Colonic mucosa (tissue), 4 donors: ENCODE measurements around the gene TAS2R1. TPM values are rescaled to one million over a fixed set of nuclear protein-coding genes. Genes with fewer than 3 reads are reported as not detected.

Experiments
- DNase-seq: peaks from one replicate; pipeline ENCODE4 v3.0.0-alpha.2; 2020
- H3K27ac ChIP-seq: fragments of 200-600 bp; one replicate; pipeline ENCODE4 v1.8.0; 2021
- H3K27me3 ChIP-seq: fragments of 200-600 bp; one replicate; pipeline ENCODE4 v1.8.0; 2021
- H3K36me3 ChIP-seq: fragments of 200-600 bp; one replicate; pipeline ENCODE4 v1.8.0; 2021
- H3K4me1 ChIP-seq: fragments of 200-600 bp; one replicate; pipeline ENCODE4 v1.8.0; 2021; ENCODE audit warnings: mild to moderate bottlenecking
- H3K4me3 ChIP-seq: fragments of 200-600 bp; one replicate; pipeline ENCODE4 v1.8.0; 2021
- H3K9ac ChIP-seq, 2 donors: one replicate each; pipeline ENCODE4 v1.7.0; 2013; ENCODE audit warnings: control low read depth in 2 of 2, low read depth in 2 of 2, low read length in 2 of 2
- H3K9me3 ChIP-seq: fragments of 200-600 bp; one replicate; pipeline ENCODE4 v1.8.0; 2021
- intact Hi-C: fragments of 100-400 bp; cut with DNase I; formaldehyde crosslinking; loops from one replicate; pipeline ENCODE4 v1.14.1; 2022
- total RNA-seq, 2 donors: library from RNA; stranded (reverse); fragmentation: NEBNext Ultra II Directional in 1 of 2; extraction: Animal tissue kit (Norgen Biotek cat#: 25700) in 1 of 2; gene quantifications; one replicate each; pipeline ENCODE4 v1.2.1, GENCODE V29; 2021
- TF ChIP-seq, protein P1 (sequence below): fragments of 200-600 bp; IDR thresholded peaks from one replicate; pipeline ENCODE4 v1.8.0; 2022; ENCODE audit warnings: antibody characterized with exemption, mild to moderate bottlenecking
- donor health status: healthy.
- donor health status: DM: no; HTN: no; CAD: no.
- donor health status: DM: no; HTN: no; CAD: no.

The TAS2R1 gene
- total RNA-seq, 2 donors from 2014 or later, result not detected

DNA sequence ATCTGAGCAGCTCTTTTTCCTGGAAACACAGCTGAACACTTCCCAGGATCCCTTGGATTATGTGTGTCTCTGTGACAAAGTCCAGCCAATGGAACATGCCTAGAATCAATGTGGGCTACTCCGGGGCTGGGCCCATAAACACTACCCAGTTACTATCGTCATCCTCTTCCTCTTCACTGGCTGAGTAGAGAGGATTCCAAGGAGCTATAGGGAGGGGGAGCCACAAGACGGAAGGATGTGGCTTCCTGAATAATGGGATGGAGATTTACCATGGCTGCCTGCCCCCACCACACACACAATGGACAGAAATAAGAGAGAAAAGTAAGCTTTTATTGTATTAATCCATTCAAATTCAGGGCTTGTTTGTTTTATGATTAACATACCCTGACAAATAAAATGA, 22.1 kb upstream of the TAS2R1 start:
- intact Hi-C loops, result no loop called here

DNA sequence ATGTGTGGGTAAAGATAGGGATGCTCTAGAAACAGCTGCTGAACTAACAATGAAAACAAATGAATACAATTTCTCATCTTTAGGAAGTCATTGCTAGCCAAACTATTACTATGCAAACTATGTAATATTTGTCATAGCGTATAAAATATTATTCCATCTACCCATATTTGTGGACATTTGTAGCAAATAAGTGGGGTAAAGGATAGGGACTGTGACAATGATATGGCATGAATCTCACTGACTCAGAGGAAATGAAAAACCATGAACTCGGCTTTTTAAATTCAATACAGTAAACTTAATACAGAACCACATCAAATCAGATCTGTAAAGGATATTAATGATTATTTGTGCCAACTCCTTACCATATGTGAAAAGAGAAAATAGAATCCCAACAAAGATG, 16.7 kb upstream of the TAS2R1 start:
- no peaks in the 10 kb centered on the region for H3K36me3 ChIP-seq

More for the DNA sequence above, 22.1 kb upstream of the TAS2R1 start:
- no peak overlapping the region for H3K4me3 ChIP-seq
- TF ChIP-seq, protein P1, sequence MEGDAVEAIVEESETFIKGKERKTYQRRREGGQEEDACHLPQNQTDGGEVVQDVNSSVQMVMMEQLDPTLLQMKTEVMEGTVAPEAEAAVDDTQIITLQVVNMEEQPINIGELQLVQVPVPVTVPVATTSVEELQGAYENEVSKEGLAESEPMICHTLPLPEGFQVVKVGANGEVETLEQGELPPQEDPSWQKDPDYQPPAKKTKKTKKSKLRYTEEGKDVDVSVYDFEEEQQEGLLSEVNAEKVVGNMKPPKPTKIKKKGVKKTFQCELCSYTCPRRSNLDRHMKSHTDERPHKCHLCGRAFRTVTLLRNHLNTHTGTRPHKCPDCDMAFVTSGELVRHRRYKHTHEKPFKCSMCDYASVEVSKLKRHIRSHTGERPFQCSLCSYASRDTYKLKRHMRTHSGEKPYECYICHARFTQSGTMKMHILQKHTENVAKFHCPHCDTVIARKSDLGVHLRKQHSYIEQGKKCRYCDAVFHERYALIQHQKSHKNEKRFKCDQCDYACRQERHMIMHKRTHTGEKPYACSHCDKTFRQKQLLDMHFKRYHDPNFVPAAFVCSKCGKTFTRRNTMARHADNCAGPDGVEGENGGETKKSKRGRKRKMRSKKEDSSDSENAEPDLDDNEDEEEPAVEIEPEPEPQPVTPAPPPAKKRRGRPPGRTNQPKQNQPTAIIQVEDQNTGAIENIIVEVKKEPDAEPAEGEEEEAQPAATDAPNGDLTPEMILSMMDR, result no peak
- H3K27me3 ChIP-seq, result no peaks in the 10 kb centered on the region
- no peaks in the 10 kb centered on the region for H3K36me3 ChIP-seq
- H3K9ac ChIP-seq, result no peak overlapping the region
- DNase-seq, result no peak
- no peak overlapping the region for H3K27ac ChIP-seq
- H3K4me1 ChIP-seq, result no peaks in the 10 kb centered on the region
- H3K9me3 ChIP-seq, result no peaks in the 10 kb centered on the region

DNA sequence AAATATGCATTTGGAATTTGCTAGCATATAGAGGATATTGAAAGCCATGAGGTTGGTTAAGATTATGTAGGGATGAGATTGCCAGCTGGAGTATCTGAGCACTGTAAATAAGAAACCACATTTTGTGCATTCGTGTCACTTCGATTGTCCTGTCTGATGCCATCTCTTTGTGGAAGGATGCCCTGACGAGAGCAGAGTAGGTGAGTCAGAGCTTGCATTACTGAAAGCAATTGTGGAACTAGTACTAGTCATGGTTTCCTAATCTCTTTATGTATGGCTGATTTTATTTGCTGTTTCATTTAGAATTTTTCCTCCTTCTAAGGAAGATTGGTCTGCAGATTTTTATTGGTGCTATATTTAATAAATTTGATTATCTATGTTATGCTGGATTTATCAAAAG, 14.5 kb upstream of the TAS2R1 start:
- intact Hi-C loops, result no loop called here
- H3K36me3 ChIP-seq, result no peaks in the 10 kb centered on the region
- no peak for DNase-seq
- no peak overlapping the region for H3K9ac ChIP-seq
- no peaks in the 10 kb centered on the region for H3K27me3 ChIP-seq
- TF ChIP-seq, protein P1, result no peak
- no peaks in the 10 kb centered on the region for H3K4me1 ChIP-seq
- no peak overlapping the region for H3K27ac ChIP-seq
- H3K9me3 ChIP-seq, result no peaks in the 10 kb centered on the region
- H3K4me3 ChIP-seq, result no peak overlapping the region

More for the DNA sequence above, 16.7 kb upstream of the TAS2R1 start:
- TF ChIP-seq, protein P1, result no peak
- intact Hi-C loops, result no loop called here
- Histone ChIP-seq H3K9me3 (no peaks in the 10 kb centered on the region), H3K9ac (no peak overlapping the region), H3K4me3 (no peak overlapping the region), H3K27me3 (no peaks in the 10 kb centered on the region), H3K4me1 (no peaks in the 10 kb centered on the region), H3K27ac (no peak overlapping the region)
- no peak for DNase-seq

DNA sequence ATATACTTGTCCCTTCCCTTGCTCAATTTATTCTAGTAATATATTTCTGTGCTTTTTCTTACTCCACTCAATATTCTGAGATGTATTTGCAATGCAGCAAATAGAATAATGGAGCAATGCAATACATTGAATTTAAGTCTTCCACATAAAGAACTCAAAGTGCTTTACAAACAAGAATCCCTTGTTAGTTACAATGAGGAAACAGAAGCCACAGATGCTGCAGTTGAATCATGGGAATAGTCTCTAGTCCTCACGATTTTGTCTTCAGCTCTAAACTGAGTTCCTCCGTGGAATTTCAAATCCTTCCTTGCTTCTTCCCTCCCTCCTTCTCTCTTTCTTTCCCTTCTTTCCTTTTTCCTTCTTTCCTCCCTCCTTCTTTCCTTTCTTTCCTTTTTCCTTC, 12.5 kb upstream of the TAS2R1 start:
- Histone ChIP-seq H3K27me3 (no peaks in the 10 kb centered on the region), H3K27ac (no peak overlapping the region)
- no peak for DNase-seq

DNA sequence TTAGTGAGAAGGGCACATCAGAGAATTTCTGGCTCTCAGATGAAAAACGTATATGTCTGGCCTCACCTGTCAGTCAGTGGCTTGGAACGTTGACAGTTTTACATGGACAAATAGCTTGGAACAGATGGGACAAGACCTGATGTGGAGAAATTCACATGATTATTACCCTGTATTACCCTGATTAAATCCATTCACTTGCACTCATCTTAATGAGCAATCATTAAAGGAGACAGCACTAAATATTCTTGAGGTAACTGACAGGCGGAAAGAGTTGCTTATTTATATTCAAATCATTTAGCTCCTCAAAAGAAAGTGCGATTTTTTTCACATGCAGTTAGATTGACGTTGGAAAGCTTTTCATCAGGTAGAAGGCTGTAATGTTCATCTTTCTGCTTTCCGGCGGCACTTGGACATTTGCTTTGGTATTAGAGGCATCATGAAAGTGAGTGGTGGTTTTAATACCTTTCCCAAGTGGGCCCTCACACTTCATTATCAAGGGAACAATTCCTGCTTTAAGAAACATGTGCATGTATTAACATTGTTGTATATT, 11.7 kb upstream of the TAS2R1 start:
- Histone ChIP-seq H3K27ac (no peak overlapping the region), H3K9ac (no peak overlapping the region), H3K4me1 (no peaks in the 10 kb centered on the region), H3K9me3 (no peaks in the 10 kb centered on the region), H3K36me3 (no peaks in the 10 kb centered on the region), H3K4me3 (no peak overlapping the region), H3K27me3 (no peaks in the 10 kb centered on the region)
- TF ChIP-seq, protein P1, result no peak
- intact Hi-C loops, result no loop called here
- no peak for DNase-seq

More for the DNA sequence above, 12.5 kb upstream of the TAS2R1 start:
- H3K4me3 ChIP-seq, result no peak overlapping the region
- H3K9me3 ChIP-seq, result no peaks in the 10 kb centered on the region
- intact Hi-C loops, result no loop called here
- H3K4me1 ChIP-seq, result no peaks in the 10 kb centered on the region
- no peak overlapping the region for H3K9ac ChIP-seq
- TF ChIP-seq, protein P1, result no peak
- no peaks in the 10 kb centered on the region for H3K36me3 ChIP-seq
